HG02885 (cell line): Measurements from ENCODE around the gene DMRTC2.

ENCODE experiments used
- ATAC-seq: cut with Tn5 transposase; IDR thresholded peaks from one replicate; pipeline ENCODE4 v1.9.1; 2021; ENCODE audit warnings: mild to moderate bottlenecking; ENCODE audit not compliant: unreplicated experiment, poor library complexity

Gene DMRTC2

DNA sequence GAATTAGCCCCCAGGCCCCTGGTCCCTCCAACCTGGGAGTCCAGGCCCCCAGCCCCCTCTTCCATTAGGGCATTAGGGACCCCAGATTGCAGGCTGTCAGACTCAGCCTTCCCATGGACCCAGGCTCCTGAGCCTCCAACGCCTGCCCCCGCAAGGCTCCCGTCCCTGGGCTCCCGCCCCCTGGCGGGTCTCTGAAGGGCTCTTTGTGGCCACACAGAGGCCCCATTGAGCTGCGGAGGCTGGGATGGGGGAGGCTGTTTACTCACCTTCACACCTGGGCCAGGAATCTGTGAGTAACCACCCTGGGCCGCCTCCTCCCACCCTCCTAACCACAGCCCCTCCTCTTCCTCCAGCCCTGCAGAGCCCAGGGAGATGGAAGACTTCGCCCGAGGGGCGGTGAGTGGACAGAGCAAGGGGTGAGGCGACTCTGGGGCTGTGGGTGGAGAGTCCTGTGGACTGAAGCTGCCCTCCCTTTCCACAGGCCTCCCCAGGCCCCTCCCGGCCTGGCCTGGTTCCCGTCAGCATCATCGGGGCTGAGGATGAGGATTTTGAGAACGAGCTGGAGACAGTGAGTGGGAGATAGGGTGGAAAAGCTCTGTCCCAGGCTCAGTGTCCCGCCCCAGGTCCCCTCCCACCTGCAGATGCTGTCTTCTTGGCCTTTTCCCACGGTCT lies 43.0 kb downstream of the DMRTC2 start:
- ATAC-seq = no peak

DNA sequence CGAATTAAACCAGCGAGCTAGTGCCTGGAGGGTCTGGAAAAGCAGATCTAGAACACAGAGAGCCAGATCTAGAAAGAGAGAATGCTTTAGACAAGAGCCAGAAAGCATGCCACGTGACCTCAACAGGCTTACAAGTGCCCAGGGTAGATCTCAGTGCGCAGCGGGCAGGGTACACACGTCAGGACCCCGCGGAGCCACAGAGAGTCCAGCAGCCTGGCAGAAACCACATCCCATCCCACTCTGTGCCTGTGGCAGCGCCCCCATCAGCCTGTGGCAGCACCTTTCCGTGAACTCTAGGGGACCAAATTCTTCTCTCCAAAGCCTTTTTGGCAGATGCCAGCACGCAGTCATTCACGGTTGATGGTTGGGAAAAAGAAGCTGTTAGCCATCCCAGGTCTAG lies 44.1 kb downstream of the DMRTC2 start:
- ATAC-seq = no peak

DNA sequence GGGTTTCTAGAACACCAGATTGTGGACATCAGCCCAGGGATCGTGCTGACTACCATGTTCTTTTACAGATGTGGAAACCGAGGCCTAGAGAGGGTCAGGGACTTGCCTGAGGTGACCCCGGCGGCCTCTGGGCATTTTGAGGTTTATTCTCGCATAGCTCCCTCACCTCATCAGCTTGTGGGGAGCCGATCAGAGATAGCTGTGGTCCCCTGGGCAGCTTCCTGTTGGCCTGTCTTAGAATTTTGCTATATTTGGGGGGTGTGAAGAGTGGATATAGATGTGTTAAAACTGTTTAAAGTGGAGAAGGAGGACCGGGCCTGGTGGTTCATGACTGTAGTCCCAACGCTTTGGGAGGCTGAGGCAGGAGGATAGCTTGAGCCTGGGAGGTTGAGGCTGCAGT lies 45.1 kb downstream of the DMRTC2 start:
- no peak for ATAC-seq

DNA sequence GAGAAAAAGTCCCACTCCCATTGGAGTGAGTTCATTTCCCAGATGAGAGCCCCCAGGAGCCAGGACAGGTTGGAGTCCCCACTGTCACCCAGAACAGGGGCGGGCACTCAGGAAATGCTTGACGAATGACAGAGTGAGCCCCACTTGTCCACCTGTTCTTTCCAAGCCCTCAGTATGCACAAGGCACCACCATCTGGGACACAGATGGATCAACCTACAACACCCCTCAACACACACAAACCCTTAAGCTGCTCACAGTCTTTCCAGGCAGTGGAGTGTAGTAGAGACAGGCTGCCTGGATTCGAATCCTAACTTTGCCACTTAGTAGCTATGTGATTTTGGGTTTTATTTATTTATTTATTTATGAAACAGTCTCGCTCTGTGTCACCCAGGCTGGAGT lies 46.1 kb downstream of the DMRTC2 start:
- no peak for ATAC-seq

DNA sequence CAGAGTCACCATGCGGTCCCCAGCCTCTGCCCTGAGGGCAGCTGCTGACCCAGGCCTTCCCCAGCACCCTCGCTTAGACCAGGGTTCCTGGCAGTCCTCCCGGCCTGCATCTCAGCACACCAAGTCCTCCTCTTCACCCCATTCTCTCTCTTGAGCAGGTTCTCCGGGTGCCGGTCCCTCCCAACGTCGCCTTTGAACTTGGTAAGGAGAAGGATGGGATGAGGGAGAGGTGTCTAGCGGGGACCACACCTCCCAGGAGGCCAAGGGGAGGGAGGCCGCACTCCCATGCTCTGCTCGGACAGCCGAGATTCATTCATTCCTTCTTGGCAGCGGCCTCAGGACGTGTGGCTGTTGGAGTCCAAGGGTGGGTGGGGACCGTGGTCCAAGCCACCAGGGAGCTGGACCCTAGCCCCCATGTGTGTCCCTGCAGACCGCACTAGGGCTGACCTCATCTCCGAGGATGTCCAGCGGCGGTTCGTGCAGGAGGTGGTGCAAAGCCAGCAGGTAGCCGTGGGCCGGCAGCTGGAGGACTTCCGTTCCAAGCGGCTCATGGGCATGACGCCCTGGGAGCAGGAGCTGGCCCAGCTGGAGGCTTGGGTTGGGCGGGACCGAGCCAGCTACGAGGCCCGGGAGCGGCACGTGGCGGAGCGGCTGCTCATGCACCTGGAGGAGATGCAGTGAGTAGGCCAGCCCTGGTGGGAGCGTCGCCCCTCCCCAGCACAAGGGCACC lies 47.5 kb downstream of the DMRTC2 start:
- ATAC-seq = no peak

DNA sequence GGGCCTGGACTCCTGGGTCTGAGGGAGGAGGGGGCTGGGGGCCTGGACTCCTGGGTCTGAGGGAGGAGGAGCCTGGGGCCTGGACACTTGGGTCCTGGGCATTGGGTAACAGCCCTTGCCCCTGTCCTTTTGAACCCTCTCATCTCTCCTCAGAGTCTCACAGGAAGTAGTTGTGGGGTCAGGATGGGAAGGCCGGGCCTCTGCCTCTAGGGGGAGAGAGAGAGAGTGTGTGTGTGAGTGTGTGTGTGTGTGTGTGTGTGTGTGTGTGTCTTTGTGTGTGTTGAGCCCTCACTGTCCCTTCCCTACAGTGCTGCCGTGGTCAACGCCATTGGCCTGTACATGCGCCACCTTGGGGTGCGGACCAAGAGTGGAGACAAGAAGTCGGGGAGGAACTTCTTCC lies 49.1 kb downstream of the DMRTC2 start:
- no peak for ATAC-seq

DNA sequence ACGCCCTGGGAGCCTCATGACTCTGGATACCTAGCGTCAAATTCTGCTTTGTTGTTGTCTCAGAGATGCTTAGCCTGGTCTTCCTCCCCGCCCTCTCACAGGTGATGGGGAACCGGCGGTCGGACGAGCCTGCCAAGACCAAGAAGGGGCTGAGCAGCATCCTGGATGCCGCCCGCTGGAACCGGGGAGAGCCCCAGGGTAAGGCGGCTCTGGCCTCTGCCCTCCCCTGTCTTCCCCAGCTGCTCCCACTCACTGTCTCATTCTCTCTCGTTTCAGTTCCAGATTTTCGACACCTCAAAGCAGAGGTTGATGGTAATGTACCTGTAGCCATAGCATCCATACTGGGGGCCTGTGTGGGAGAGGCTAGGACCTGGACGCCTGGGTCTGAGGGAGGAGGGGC lies 49.5 kb downstream of the DMRTC2 start:
- ATAC-seq = no peak

DNA sequence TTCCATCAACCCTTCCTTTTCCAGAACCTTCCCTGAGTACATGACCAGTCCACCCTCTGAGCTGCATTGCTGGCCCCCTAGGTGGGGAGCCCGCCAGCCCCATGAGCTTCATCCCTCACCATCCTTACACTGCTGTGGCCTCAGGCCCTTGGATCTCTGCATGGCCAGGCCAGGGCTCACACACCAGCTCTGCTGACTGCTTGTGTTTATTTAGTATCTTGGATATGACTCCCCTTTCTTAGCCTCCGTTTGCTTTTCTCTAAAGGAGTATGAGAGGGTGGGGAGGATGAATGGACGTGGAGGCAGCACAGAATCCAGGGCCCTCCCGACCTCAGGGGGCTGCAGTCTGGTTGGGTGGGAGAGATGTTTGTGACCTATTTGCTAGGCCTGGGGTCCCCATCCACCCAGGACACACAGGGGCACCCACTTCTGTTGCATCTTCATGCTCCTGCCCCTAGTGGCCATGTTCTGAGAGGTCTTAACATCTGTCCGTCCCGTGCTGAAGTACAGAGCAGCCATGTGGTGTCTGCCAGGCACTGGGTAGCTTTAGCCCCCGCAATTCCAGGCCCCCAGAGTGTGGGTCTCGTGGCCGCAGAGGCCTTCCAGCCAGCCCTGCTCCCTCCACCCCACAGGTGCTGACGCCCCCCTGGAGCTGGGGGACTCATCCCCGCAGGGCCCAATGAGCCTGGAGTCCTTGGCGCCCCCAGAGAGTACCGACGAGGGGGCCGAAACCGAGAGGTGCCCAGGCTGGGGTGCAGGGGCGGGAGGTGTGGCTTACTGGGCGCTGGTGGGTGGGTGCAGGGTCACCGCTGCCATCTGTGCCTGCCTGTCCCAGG lies 51.1 kb downstream of the DMRTC2 start:
- ATAC-seq = no peak

DNA sequence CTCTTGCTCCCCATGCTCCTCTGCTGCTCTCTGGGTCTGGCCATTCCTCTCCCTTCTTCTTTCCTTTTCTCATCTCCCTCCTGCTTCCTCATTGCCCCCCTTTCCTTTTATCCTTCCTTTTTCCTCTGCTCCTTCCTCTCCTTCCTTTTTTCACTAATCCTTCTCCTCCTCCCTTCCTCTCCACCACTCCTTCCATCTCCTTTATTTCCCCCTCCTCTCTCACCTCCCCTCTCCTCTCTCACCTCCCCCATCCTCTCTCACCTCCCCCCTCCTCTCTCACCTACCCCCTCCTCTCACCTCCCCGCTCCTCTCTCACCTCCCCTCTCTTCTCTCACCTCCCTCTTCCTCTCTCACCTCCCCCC lies 51.7 kb downstream of the DMRTC2 start:
- no peak for ATAC-seq

DNA sequence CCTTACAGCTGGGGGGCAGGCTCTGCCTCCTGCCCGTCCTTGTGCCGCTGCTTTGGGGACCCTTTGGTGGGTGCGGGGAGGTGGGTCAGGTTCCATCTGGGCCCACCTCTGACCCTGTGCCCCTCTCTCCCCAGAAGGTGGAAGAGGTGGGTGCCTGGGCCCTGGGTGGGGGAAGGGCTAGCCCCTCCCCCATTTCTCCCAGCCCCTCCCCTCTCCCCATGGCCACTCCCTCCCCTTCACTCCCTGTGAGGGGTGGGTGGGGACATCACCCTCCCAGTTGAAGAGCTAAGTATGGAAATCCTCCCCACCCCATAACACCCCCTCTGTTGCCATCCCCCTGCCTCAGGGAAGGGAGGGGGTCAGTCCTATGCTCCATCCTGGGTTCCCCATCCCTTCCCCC lies 52.3 kb downstream of the DMRTC2 start:
- no peak for ATAC-seq

DNA sequence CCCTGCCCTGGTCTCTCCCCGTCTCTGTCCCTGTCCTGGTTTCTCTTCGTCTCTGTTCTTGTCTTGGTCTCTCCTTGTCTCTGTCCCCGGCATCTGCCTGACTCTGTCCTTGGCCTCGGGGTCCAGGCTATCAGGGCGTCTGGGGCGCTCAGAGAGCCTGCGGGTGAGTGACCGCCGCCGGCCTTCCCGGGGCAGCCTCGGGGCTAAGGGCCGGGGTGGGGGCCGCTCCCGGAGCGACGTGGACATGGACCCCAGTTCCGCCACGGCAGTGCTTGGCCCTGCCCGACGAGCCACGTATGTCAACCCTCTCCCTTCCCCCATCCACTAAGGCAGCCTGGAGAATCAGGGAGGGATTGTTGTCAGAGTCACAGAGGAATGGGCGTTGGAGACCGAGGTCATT lies 53.0 kb downstream of the DMRTC2 start:
- no peak for ATAC-seq

DNA sequence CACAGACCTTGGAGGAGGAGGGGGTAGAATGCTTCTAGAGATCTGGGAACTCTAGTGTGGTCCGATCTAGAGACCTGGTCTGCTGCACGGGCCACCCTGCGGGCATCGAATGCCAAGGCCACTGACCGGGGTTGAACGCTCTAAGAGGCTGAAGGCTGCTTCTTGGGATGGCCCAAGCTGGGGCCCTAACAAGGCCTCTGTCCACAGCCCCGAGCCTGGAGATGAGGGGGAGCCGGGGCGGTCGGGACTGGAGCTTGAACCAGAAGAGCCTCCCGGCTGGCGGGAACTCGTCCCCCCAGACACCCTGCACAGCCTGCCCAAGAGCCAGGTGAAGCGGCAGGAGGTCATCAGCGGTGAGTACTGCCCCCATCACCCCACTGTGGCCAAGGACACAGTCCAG lies 53.4 kb downstream of the DMRTC2 start:
- ATAC-seq = no peak
